ENCODE measurements around the gene ALAS1. TPM values are rescaled to one million over a fixed set of nuclear protein-coding genes. Genes with fewer than 3 reads are reported as not detected.

Gene ALAS1
- total and polyA plus RNA-seq, 8 donors, result 19.6 to 75.3 (median 39.1) TPM

- TF ChIP-seq POLR2AphosphoS5 (IDR thresholded peaks at IDR 0.05) (no peak), EP300 (IDR thresholded peaks at IDR 0.05) (no peak), POLR2A (IDR thresholded peaks at IDR 0.05) (no peak)
- no peak overlapping the region for H3K4me3 ChIP-seq
- 83 to 90% (median 88%) methylated on average over 12 to 16 of the region's 16 CpGs for WGBS, 5 donors
- DNase-seq, result peak in 1 of 2 donors; percentile 12
- H3K36me3 ChIP-seq, result peaks cover 50 to 80% (median 78%) of the 10 kb centered on the region in 4 donors
- intact Hi-C loops (cut with DNase I; ENCODE audit: low total_unique reads), result no loop called here
- no peaks in the 10 kb centered on the region for H3K27me3 ChIP-seq
- no peaks in the 10 kb centered on the region for H3K9me3 ChIP-seq
- H3K4me1 ChIP-seq, result peaks cover 0 to 37% (median 29%) of the 10 kb centered on the region in 4 donors
- no peak overlapping the region for H3K27ac ChIP-seq
These were observed 33.0 kb downstream of the ALAS1 start for GRCh38 chr3:52230889-52231499.

GRCh38 chr3:52231502-52232278 lies 33.7 kb downstream of the ALAS1 start:
- 64 to 72% (median 66%) methylated on average over 22 to 34 of the region's 34 CpGs for WGBS, 5 donors
- H3K36me3 ChIP-seq, result peaks cover 50 to 80% (median 78%) of the 10 kb centered on the region in 4 donors
- peak; percentile 85 to 86 for DNase-seq
- no peak overlapping the region for H3K27ac ChIP-seq
- H3K4me1 ChIP-seq, result peaks cover 7 to 43% (median 35%) of the 10 kb centered on the region in 4 donors
- intact Hi-C loops (cut with DNase I; ENCODE audit: low total_unique reads), result no loop called here
- no peaks in the 10 kb centered on the region for H3K27me3 ChIP-seq
- TF ChIP-seq CTCF (IDR thresholded peaks at IDR 0.05) (peak in 5 of 7 experiments; percentile 82 to 95 (median 92)), POLR2AphosphoS5 (IDR thresholded peaks at IDR 0.05) (peak in 2 of 3 donors; percentile 14 to 64), EP300 (IDR thresholded peaks at IDR 0.05) (no peak), POLR2A (IDR thresholded peaks at IDR 0.05) (no peak)
- H3K4me3 ChIP-seq, result no peak overlapping the region
- no peaks in the 10 kb centered on the region for H3K9me3 ChIP-seq

GRCh38 chr3:52232279-52233107 lies 34.5 kb downstream of the ALAS1 start:
- no peak overlapping the region for H3K4me3 ChIP-seq
- H3K27ac ChIP-seq, result peak overlapping the region in 1 of 5 donors; percentile 0
- no peaks in the 10 kb centered on the region for H3K27me3 ChIP-seq
- H3K4me1 ChIP-seq, result peaks cover 15 to 51% (median 43%) of the 10 kb centered on the region in 4 donors
- H3K9me3 ChIP-seq, result no peaks in the 10 kb centered on the region
- 87 to 88% (median 88%) methylated on average over 28 of the region's 28 CpGs for WGBS, 5 donors
- TF ChIP-seq CTCF (IDR thresholded peaks at IDR 0.05), result no peak
- TF ChIP-seq POLR2A (IDR thresholded peaks at IDR 0.05), result no peak
- TF ChIP-seq EP300 (IDR thresholded peaks at IDR 0.05), result no peak
- TF ChIP-seq POLR2AphosphoS5 (IDR thresholded peaks at IDR 0.05), result no peak
- H3K36me3 ChIP-seq, result peaks cover 50 to 77% (median 73%) of the 10 kb centered on the region in 4 donors
- intact Hi-C loops (cut with DNase I; ENCODE audit: low total_unique reads), result no loop called here
- no peak for DNase-seq

- intact Hi-C loops (cut with DNase I; ENCODE audit: low total_unique reads), result no loop called here
- WGBS, 5 donors, result 90 to 95% (median 92%) methylated on average over 5 of the region's 5 CpGs
- peaks cover 49 to 71% (median 67%) of the 10 kb centered on the region in 4 donors for H3K36me3 ChIP-seq
- H3K9me3 ChIP-seq, result no peaks in the 10 kb centered on the region
- H3K4me1 ChIP-seq, result peaks cover 21 to 58% (median 50%) of the 10 kb centered on the region in 4 donors
- H3K27me3 ChIP-seq, result no peaks in the 10 kb centered on the region
- TF ChIP-seq CTCF (IDR thresholded peaks at IDR 0.05) (no peak), POLR2A (IDR thresholded peaks at IDR 0.05) (no peak), POLR2AphosphoS5 (IDR thresholded peaks at IDR 0.05) (no peak), EP300 (IDR thresholded peaks at IDR 0.05) (no peak)
- DNase-seq, result no peak
- peak overlapping the region in 1 of 5 donors; percentile 0 for H3K27ac ChIP-seq
- H3K4me3 ChIP-seq, result no peak overlapping the region
These were observed 35.2 kb downstream of the ALAS1 start for GRCh38 chr3:52233108-52233591.
